ENCODE results near the gene MYOF. TPM values are rescaled to one million over a fixed set of nuclear protein-coding genes. Genes with fewer than 3 reads are reported as not detected.

Gene MYOF
- polyA plus RNA-seq, 1 donor (not counting 4 experiments of a cell fraction or from before 2014, with no cell fraction given) = 232 TPM

DNA sequence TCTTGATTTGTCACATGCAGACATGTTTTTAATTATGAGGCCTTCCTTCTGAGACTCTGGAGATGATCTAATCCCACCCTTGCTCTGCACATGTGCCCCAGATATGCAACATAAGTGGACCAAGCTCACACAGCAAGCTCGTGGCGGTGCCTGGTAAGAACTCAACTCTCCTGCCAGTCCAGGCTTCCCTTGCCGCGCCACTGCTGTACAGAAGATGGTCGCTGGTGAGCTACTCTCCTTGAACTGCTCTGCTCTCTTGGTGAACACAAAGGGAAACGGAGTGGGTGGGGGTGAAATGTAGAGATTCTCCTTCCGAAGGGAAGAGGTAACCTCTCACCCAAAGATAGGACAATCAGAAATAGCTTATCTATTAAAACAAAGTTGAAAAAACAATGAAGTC lies 25.7 kb downstream of the MYOF start:
- H3K27me3 ChIP-seq (ENCODE audit: control insufficient read depth, extremely low read depth, insufficient read depth, low read length) = no peaks in the 10 kb centered on the region
- H3K9me3 ChIP-seq (ENCODE audit: control insufficient read depth, low read depth, low read length) = no peaks in the 10 kb centered on the region
- H3K79me2 ChIP-seq (ENCODE audit: control insufficient read depth, insufficient read depth, low read length) = peaks cover 68% of the 10 kb centered on the region
- H3K4me3 ChIP-seq (ENCODE audit: control insufficient read depth in 2 of 3, extremely low read depth in 1 of 3, insufficient read depth in 2 of 3, low read depth in 1 of 3, low read length in 3 of 3) = no peak overlapping the region
- H3K36me3 ChIP-seq (ENCODE audit: control insufficient read depth in 2 of 2, extremely low read depth in 1 of 2, insufficient read depth in 2 of 2, low read length in 2 of 2) = peaks cover 19 to 42% of the 10 kb centered on the region in 2 experiments
- FAIRE-seq (no peak), DNase-seq (ENCODE audit: low read depth, low spot score) (no peak)
- H3K27ac ChIP-seq (ENCODE audit: control insufficient read depth, insufficient read depth, low read length) = no peak overlapping the region
- no peak for TF ChIP-seq EZH2 (IDR thresholded peaks at IDR 0.05; ENCODE audit: low read length)
- no peaks in the 10 kb centered on the region for H3K9me1 ChIP-seq (ENCODE audit: control insufficient read depth, extremely low read depth, insufficient read depth, low read length)
- dilution Hi-C loops (cut with MboI; ENCODE audit: extremely low pct_ligation_motif_present, low sequenced_read_pairs) = no loop called here
- no peak overlapping the region for H3K9ac ChIP-seq (ENCODE audit: control insufficient read depth, extremely low read depth, insufficient read depth, low read length)
- no peaks in the 10 kb centered on the region for H4K20me1 ChIP-seq (ENCODE audit: control insufficient read depth, extremely low read depth, insufficient read depth, low read length)
- H2AFZ ChIP-seq (ENCODE audit: control insufficient read depth, low read length) = no peak overlapping the region
- H3K4me2 ChIP-seq (ENCODE audit: control insufficient read depth, extremely low read depth, insufficient read depth, low read depth, low read length) = no peak overlapping the region
- H3K4me1 ChIP-seq (ENCODE audit: control insufficient read depth, extremely low read depth, insufficient read depth, low read length) = peaks cover 28% of the 10 kb centered on the region

DNA sequence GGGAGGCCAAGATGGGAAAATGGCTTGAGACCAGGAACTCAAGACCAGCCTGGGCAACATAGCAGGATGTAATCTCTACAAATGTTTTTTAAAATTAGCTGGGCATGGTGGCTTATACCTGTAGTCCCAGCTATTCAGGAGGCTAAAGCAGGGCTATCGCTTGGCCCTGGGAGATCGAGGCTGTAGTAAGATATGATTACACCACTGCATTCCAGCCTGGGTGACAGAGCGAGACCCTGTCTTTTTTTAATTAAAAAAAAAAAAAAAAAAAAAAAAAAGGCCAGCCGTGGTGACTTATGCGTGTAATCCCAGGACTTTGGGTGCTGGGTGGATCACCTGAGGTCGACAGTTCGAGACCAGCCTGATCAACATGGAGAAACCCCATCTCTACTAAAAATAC lies 27.4 kb downstream of the MYOF start:
- no peak overlapping the region for H2AFZ ChIP-seq (ENCODE audit: control insufficient read depth, low read length)
- FAIRE-seq = no peak
- no peaks in the 10 kb centered on the region for H4K20me1 ChIP-seq (ENCODE audit: control insufficient read depth, extremely low read depth, insufficient read depth, low read length)
- no peaks in the 10 kb centered on the region for H3K9me1 ChIP-seq (ENCODE audit: control insufficient read depth, extremely low read depth, insufficient read depth, low read length)
- TF ChIP-seq, protein P1, sequence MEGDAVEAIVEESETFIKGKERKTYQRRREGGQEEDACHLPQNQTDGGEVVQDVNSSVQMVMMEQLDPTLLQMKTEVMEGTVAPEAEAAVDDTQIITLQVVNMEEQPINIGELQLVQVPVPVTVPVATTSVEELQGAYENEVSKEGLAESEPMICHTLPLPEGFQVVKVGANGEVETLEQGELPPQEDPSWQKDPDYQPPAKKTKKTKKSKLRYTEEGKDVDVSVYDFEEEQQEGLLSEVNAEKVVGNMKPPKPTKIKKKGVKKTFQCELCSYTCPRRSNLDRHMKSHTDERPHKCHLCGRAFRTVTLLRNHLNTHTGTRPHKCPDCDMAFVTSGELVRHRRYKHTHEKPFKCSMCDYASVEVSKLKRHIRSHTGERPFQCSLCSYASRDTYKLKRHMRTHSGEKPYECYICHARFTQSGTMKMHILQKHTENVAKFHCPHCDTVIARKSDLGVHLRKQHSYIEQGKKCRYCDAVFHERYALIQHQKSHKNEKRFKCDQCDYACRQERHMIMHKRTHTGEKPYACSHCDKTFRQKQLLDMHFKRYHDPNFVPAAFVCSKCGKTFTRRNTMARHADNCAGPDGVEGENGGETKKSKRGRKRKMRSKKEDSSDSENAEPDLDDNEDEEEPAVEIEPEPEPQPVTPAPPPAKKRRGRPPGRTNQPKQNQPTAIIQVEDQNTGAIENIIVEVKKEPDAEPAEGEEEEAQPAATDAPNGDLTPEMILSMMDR (optimal IDR thresholded peaks at IDR 0.05 in 1 of 3, IDR thresholded peaks at IDR 0.05 in 1 of 3, conservative IDR thresholded peaks at IDR 0.05 in 1 of 3; ENCODE audit: extremely low read depth in 1 of 3, insufficient read depth in 2 of 3, low read length in 3 of 3) = no peak
- no peak for TF ChIP-seq EZH2 (IDR thresholded peaks at IDR 0.05; ENCODE audit: low read length)
- peaks cover 18% of the 10 kb centered on the region for H3K4me1 ChIP-seq (ENCODE audit: control insufficient read depth, extremely low read depth, insufficient read depth, low read length)
- no peak for DNase-seq (ENCODE audit: low read depth, low spot score)
- no peaks in the 10 kb centered on the region for H3K27me3 ChIP-seq (ENCODE audit: control insufficient read depth, extremely low read depth, insufficient read depth, low read length)
- H3K9me3 ChIP-seq (ENCODE audit: control insufficient read depth, low read depth, low read length) = no peaks in the 10 kb centered on the region
- no peak overlapping the region for H3K27ac ChIP-seq (ENCODE audit: control insufficient read depth, insufficient read depth, low read length)
- dilution Hi-C loops (cut with MboI; ENCODE audit: extremely low pct_ligation_motif_present, low sequenced_read_pairs) = no loop called here
- peaks cover 60% of the 10 kb centered on the region for H3K79me2 ChIP-seq (ENCODE audit: control insufficient read depth, insufficient read depth, low read length)
- H3K4me2 ChIP-seq (ENCODE audit: control insufficient read depth, extremely low read depth, insufficient read depth, low read depth, low read length) = no peak overlapping the region
- H3K9ac ChIP-seq (ENCODE audit: control insufficient read depth, extremely low read depth, insufficient read depth, low read length) = no peak overlapping the region
- peaks cover 27 to 45% of the 10 kb centered on the region in 2 experiments for H3K36me3 ChIP-seq (ENCODE audit: control insufficient read depth in 2 of 2, extremely low read depth in 1 of 2, insufficient read depth in 2 of 2, low read length in 2 of 2)
- no peak overlapping the region for H3K4me3 ChIP-seq (ENCODE audit: control insufficient read depth in 2 of 3, extremely low read depth in 1 of 3, insufficient read depth in 2 of 3, low read depth in 1 of 3, low read length in 3 of 3)

DNA sequence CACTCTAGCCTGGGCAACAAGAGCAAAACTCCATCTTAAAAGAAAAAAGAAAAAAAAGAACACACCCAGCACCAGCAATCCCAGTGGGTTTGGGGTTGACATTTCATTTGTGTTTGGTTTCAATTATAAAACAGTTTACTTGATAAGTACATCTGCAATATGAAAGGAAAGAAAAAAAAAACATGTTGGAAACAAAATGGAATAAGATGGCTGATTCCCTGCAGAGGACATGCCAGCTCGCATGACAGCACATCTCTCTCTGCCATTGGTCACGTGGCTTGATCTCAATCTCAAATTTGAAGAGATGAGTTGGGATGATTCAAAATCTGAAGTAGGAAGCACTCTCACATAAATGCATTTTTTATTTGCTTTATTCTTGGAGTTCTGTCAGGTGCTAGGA lies 28.0 kb downstream of the MYOF start:
- dilution Hi-C loops (cut with MboI; ENCODE audit: extremely low pct_ligation_motif_present, low sequenced_read_pairs) = no loop called here
- H3K27me3 ChIP-seq (ENCODE audit: control insufficient read depth, extremely low read depth, insufficient read depth, low read length) = no peaks in the 10 kb centered on the region
- peaks cover 31 to 42% of the 10 kb centered on the region in 2 experiments for H3K36me3 ChIP-seq (ENCODE audit: control insufficient read depth in 2 of 2, extremely low read depth in 1 of 2, insufficient read depth in 2 of 2, low read length in 2 of 2)
- no peak overlapping the region for H3K27ac ChIP-seq (ENCODE audit: control insufficient read depth, insufficient read depth, low read length)
- no peaks in the 10 kb centered on the region for H4K20me1 ChIP-seq (ENCODE audit: control insufficient read depth, extremely low read depth, insufficient read depth, low read length)
- H2AFZ ChIP-seq (ENCODE audit: control insufficient read depth, low read length) = no peak overlapping the region
- H3K9me1 ChIP-seq (ENCODE audit: control insufficient read depth, extremely low read depth, insufficient read depth, low read length) = no peaks in the 10 kb centered on the region
- peaks cover 55% of the 10 kb centered on the region for H3K79me2 ChIP-seq (ENCODE audit: control insufficient read depth, insufficient read depth, low read length)
- FAIRE-seq = no peak
- H3K4me1 ChIP-seq (ENCODE audit: control insufficient read depth, extremely low read depth, insufficient read depth, low read length) = peaks cover 13% of the 10 kb centered on the region
- no peak overlapping the region for H3K4me2 ChIP-seq (ENCODE audit: control insufficient read depth, extremely low read depth, insufficient read depth, low read depth, low read length)
- H3K4me3 ChIP-seq (ENCODE audit: control insufficient read depth in 2 of 3, extremely low read depth in 1 of 3, insufficient read depth in 2 of 3, low read depth in 1 of 3, low read length in 3 of 3) = no peak overlapping the region
- no peak for DNase-seq (ENCODE audit: low read depth, low spot score)
- no peak overlapping the region for H3K9ac ChIP-seq (ENCODE audit: control insufficient read depth, extremely low read depth, insufficient read depth, low read length)
- H3K9me3 ChIP-seq (ENCODE audit: control insufficient read depth, low read depth, low read length) = no peaks in the 10 kb centered on the region
- no peak for TF ChIP-seq EZH2 (IDR thresholded peaks at IDR 0.05; ENCODE audit: low read length)
- TF ChIP-seq, protein P1 (optimal IDR thresholded peaks at IDR 0.05 in 1 of 3, IDR thresholded peaks at IDR 0.05 in 1 of 3, conservative IDR thresholded peaks at IDR 0.05 in 1 of 3; ENCODE audit: extremely low read depth in 1 of 3, insufficient read depth in 2 of 3, low read length in 3 of 3) = no peak
